NCI-H1105 treated with DMSO at 0.1 percent for 48 hours (cell line): ENCODE data around the gene TES.
"Not testable (repeated sequence)": the region's sequence is repeated elsewhere in the genome, so short reads cannot be mapped to it uniquely, and the experiment has no call there.

Experiments
- DNase-seq: peaks from one replicate; lab custom pipeline; 2025; lab: John Stamatoyannopoulos, UW

The TES gene, protein sequence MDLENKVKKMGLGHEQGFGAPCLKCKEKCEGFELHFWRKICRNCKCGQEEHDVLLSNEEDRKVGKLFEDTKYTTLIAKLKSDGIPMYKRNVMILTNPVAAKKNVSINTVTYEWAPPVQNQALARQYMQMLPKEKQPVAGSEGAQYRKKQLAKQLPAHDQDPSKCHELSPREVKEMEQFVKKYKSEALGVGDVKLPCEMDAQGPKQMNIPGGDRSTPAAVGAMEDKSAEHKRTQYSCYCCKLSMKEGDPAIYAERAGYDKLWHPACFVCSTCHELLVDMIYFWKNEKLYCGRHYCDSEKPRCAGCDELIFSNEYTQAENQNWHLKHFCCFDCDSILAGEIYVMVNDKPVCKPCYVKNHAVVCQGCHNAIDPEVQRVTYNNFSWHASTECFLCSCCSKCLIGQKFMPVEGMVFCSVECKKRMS

DNA sequence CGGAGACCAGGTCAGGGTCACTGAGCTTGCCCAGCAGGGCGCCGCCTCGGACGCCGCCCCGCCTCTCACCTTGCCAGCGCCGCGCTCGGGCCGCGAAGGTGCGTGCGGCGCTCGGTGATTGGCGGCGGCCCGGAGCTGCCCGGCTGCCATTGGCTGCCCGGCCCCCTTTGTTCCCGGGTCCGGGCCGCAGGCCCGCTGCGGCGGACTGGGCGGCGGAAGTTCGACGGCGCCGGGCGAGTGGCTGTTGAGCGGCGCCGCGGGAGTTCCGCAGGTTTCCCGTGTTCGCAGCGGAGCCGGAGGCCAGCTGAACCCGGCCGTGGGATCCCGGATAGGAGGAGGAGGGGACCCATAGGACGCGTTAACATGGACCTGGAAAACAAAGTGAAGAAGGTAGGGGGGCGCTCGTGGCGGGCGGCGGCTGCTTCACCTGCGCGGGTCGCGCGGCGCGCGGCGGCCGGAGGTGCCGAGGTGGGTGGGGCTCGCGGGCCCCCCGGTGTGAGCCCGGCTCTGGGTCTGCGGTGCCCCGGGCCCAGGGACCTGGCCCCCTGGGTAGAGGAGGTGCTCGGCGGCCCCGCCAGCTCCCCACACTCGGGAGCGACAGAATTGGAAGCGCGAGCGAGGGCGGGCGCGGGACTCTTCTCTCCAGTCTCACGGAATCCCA is at the start of gene TES:
TSS of gene TES (plus strand) at position 195 of the 661 bp plus-strand sequence. CDS start at position 364, 169 bp downstream.
- peak; percentile 58 for DNase-seq

DNA sequence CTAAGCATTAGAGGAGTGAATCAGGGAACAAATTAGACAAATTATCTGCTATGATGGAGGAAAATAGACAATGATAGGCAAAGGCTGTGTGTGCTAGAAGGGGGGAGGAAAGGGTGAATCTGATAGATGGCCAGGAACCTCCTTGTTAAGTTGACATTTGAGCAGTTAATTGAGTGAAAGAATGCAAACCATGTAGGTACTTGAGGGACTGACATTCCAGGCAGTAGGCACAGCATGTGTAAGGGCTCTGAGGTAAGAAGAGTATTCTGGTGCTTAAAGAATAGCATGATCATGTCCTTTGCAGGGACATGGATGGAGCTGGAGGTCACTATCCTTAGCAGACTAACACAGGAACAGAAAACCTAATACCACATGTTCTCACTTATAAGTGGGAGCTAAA is 48.6 kb upstream of the TES start:
- peak; percentile 4 for DNase-seq

DNA sequence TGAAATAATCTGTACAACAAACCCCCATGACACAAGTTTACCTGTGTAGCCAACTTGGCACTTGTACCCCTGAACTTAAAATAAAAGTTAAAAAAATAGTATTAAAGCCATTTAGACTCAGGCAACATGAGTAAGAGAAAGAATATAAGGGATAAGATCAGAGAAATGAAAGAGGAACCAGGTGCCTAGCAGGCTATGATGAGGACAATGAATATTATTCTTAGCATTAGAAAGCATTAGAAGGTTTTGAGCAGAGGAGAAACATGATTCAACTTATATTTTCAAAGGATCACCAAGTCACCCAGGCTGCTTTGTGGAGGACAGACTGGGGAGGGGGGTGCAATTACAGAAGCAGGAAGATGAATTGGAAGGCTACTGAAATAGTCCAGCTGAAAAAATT is 48.1 kb upstream of the TES start:
- no peak for DNase-seq

DNA sequence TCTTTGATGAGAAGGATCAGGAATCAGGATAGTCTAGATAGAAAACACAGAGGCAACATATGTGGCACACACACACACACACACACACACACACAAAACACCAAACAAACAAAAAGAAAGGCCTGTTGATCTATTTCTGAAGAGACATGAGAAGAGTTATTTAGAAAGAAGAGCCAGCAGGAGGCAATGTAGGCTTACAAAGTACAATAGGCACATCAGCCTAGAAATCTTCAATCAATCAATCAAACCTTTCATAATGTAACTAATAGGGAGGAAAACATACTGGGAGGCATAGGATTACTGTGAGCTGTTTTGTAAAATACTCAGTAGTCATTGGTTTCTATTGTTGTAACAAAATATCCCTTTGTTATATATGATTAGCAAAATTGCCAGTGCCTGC is 47.3 kb upstream of the TES start:
- DNase-seq, result no peak

DNA sequence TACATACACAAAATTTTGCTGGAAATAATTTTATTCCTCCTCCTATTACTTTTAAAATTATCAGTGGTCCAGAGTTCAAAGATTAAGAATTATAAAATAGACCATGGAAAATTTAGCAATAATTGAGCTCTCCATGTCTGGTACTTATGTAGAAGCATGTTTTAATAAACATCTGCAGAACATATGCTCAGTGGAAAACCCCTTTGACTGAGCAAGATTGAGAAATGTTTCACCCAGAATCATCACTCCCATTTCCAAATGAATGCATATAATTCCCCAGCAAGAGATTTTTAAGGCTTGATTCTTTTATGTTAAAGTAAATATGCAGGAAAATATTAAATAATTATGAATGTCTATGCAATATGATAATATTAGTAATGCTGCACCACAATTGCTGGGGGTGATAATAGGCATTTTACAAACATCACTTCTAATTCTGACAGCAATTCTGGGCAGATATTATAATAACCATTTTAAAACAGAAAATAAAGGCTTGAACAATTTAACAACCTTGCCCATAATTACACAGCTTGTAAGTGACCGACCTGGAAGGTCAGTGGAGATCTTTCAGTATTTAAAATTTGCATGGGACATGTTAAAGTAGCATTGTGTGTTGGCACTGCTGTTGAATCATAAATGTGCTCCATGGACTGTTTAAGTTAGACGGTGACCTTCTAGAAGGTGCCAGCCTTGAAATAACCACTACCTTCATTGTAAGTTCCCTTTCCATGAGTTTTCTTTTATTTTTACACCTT is 45.6 kb upstream of the TES start:
- no peak for DNase-seq

DNA sequence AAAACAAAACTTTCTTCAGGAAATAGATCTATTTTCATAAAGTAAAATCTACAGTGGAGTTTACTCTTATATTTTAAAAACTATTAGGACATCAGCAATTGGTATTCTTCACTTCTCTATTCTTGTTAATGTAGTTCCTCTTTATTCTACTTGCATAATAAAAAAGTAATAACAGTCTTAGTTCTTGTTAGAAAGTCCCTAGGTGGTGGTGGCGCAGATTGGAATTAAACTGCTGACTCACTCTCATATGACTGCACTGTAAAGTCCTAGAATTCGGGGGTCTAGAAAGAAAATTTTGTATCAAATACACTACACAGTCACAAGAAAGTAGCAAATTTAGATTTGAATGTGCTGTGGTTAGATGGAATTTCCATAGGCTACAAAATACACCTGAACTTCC is 44.6 kb upstream of the TES start:
- no peak for DNase-seq

DNA sequence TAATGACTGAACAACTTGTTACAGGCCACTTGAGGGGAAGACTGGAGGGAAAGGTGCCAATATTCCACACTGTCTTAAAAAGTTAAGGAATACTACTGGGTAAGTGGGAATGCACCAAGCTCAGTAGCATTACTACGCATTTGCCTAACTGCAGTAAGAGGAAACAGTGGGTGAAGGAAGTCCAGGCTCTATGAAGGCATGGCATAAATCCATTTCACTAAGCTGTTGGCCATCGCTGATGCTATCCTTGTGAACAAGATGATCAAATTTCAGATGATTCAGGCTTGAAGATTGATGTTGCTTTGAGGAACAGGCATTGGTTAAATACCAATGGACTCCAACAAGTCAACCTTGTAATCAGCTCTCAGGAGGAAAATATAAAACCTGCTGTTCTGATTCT is 44.2 kb upstream of the TES start:
- no peak for DNase-seq

DNA sequence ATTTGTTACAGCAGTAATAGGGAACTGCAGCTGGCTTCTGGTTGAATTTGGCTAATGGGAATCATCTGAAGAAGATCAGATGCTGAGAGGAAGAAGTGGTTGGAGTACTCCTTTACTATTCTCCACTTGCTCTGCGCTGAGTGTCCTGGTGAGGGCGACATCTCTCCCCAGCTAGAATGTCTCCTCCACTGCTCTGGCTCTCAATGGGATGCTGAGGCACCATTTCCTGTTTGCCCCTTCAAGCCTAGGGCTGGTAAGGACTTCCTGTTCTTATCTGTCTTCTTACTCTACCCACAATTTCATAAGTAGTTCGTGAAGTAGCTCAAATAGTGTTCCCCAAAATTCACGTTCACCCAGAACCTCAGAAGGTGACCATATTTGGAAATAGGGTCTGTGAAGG is 43.2 kb upstream of the TES start:
- no peak for DNase-seq

DNA sequence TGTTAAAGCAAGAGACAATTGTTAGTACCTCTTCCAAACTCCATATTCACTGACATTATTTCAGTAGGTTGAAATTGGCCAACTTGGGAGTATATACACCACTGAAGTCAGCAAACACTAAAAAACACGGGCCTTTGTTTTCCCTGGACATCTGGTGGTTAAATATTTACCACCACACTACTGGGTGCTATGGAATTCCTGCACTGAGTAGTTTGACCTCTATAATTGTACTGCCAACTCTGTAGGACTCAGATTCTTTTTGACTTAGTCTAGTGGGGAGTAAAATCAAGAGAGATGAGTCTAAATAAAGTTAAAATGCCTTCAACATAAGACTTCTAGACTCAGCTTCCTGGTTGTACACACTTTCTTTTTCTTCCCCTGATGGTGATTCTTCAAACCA is 41.3 kb upstream of the TES start:
- DNase-seq, result no peak

DNA sequence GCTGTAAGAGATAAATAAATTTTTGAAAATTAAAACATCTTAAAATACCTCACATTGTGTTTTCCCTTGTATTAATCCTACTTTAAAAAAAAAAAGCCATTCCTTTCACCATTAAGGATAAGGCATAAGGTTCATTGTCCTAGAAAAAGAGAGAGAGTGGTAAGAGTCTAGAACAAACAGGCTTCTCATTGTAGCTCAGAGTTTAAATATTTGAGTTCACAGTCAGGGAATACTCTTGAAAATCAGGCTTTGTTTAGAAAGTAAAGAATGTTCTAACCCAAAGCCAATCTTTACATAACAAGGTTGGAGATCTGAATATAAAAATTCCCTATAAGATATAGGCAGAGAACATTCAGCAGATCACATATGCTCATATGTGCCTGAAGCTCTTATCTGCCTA is 40.2 kb upstream of the TES start:
- no peak for DNase-seq

DNA sequence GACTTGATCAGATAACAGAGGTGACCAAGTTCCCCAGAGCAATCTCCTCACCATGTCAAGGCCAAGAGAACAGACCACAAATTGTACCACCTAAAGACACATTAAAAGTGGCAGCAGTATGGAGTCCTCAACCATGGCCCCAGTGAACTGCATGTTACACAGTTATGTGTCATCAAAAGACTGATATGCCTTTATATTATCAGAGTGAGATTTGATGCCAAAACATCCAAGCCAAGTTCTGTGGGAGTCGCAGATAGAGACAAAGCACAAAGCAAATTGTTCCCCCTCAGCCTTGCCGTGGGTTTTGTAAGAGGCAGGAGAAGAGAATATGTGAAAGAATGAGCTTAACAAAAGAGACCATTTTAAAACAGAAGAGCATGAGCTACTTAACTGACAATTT is 39.2 kb upstream of the TES start:
- DNase-seq, result no peak

DNA sequence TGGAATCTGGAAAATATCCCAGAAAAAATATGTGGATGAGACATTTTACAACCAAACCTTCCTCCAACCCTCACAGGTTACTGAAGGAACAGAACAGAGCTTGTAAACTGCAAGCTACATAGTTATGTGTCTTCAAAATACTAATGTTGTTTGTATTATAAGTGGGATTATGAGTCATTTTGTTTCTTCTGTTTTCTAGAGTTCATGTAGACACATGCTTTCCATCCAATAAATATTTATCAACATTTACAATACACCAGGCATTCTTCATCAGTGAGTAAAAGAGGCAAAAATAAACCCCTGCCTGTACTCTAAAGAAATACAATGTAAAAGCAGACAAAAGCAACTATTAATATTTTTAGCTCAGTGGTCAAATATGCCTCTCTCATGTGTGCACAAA is 38.0 kb upstream of the TES start:
- DNase-seq, result no peak

DNA sequence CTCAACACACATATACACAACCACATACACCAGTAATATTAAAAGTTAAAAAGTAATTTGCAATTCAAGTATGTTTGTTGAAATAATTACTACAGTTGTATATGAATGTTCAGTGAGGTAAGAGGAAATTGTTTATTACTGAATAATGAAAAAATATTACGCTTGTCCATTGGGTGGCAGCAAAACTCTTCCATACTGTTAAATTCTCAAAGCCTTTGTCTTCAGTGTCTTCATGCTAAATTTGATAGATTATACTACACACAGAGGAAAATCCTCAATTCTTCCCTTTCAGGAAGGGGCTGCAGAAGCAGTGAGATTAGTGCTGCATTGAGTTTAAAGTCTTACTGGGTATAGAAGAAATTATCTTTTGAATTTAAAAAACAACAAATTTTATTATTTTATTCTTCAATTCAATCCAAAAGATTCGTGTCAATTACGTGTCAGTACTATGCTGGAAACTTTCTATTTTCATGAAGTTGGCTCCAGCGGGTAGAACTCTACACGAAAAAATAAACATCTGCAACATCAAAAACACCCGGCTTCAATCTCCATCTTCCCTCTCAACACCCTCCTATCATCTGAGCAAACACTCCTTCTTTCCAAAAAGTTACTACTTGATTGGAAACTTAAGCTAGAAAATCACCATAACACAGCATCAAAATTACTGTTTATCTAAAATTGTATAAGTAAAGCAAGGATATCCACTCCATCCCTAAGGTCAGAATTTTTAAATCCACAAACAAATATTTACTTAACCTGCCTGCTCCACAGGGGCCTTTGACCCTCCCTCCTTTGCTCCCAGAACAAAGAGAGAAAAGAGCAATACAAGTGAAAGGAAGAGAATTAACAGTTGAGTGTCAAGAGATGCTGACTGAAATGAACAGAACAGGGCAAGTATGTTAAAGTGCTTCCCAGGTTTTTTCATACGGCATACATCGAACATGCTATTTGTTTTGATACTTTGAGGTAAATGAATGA is 37.0 kb upstream of the TES start:
- peak; percentile 61 for DNase-seq

DNA sequence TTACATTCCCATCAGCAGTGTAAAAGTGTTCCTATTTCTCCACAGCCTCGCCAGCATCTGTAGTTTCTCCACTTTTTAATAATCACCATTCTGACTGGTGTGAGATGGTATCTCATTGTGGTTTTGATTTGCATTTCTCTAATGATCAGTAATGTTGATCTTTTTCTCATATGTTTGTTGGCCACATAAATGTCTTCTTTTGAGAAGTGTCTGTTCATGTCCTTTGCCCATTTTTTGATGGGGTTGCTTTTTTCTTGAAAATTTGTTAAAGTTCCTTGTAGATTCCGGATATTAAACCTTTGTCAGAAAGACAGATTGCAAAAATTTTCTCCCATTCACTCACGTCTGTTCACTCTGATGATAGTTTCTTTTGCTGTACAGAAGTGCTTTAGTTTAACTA is 35.2 kb upstream of the TES start:
- not testable (repeated sequence) for DNase-seq

DNA sequence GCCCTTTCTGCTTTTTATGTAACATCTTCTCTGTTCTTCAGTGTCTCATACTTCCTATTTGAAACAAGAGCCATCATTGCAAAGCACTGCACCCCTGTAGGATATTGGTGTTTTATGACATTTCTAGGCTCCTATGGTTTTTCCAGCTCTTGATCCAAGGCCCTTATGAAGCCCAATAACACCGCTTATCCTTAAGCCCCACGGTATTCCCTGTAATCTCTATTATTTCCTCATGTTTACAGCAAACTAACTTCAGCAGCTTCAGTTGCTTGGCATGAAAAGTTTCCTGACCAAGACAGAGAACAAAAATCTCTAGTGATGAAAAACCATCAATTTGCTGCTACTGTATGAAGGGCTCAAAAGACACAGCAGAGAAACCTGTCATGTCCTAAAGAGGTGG is 34.1 kb upstream of the TES start:
- no peak for DNase-seq

DNA sequence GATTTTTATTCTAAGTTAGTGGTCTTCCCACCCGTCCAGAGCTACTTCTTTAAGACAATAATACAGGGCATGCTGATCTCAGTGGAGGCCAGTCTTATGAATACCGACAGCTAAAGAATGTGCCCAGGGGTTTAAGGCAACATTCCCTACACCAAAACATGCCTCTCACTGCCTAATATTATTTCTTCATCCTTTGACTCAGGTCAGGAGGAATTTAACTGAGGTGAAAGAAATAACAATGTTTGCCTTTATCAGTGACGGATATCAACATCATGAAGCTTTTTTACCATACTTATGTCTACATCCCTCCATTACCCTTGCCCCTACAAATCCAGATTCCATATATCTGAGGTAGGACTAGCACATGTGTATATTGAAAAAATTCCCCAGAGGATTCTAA is 33.3 kb upstream of the TES start:
- DNase-seq, result no peak

DNA sequence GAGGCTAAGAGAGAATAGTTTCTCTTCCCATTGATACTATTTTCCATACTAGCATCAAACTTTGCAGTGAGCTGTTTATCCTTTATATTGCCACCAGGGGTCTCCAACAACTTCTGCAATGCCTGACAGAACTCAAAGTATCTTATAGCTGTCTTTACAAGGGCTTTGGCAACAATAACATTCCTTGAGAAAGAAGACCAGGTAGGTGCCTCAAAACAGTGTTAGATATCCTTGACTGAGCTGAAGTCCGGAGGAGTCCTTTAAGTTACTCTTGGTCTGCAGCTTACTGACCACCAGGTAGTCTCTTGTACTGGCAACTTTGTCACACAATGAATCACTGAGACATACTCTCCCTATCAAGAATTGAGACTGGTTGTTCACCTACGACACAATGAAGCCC is 30.0 kb upstream of the TES start:
- peak; percentile 55 for DNase-seq

DNA sequence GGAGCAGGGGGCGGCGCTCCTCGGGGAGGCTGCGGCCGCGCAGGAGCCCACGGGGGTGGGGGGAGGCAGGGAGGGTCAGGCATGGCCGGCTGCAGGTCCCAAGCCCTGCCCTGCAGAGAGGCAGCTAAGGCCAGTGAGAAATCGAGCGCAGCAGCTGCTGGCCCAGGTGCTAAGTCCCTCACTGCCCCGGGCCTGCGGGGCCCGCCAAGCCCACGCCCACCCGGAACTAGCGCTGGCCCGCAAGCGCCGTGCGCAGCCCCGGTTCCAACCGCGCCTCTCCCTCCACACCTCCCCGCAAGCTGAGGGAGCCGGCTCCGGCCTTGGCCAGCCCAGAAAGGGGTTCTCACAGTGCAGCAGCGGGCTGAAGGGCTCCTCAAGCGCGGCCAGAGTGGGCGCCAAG is 28.3 kb upstream of the TES start:
- DNase-seq, result no peak

DNA sequence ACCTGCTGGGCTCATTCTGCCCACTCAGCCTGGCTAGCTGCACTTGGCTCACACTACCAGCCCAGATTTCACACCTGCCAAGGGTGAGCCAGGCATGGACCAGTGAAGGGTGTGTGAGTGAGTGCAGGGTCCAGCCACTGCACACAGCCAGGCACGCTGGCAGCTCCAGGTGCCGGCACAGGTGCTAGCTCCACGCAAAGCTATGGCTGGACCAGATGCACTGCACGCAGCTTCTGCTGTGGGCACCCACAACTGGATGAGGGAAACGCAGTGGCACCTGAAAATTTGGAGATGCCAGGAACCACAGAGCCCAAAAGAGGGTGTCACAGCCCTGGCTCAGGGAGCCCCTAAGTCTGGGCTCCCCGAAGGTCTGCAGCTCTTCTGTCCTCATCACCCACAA is 24.9 kb upstream of the TES start:
- no peak for DNase-seq

DNA sequence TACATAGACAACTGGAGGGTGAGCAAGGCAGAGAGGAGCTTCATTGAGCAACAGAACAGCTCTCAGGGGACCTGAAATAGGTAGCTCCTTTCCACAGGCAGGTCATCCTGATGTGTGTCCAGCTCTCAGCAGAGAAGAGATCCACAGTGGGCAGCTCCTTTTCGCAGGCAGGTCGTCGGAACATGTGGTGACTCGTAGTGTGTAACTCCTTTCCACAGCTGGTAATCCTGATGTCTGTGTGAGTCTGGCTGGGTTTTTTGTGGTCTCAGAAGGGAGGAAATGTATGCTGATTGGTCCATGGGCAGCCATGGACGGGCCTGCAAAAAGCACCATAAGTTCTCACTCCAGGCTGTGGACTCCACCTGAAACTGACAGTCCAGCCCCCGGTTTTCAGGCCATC is 24.4 kb upstream of the TES start:
- no peak for DNase-seq

DNA sequence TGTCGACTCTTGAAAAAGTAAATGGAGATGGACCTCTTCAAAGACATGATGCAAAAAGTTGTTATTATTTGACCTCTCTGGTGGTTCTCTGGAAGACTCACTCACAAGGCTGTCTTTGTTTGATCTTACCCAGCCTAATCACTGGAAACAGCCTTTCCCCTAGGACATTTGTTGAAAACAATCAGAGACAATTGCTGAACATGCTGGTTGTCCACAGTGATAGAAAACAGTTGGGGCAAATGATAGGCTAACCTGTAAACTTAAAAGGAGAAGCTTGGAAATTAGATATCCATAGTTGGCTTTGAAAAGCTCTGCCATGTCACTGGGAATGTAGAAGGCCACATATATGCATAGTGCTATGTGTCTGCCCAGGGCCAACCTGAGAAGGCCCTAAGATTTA is 22.9 kb upstream of the TES start:
- no peak for DNase-seq
